ENCODE results near the gene HAAO.

The HAAO gene

DNA sequence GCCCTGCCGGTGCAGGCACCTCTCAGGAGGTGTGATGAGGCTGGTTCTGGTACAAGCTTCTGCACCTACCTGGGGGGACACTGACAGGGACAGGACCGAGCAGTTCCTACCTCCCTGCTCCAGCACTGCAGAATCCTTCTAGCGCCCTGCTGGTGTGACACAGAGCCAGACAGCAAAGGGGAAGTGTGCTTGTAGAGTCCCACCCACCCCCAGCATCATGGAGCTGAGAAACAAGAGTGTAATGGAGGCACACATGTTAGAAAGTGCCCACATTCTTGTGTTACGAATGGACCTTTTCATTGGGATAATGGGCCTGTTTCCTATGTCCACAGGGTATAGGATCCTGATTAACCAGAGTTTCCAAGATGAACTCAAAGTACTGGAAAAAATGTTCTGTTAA is 66.7 kb downstream of the HAAO start:
- Histone ChIP-seq H3K4ac (ENCODE audit: low read depth, low read length) (no peak overlapping the region), H3K79me2 (ENCODE audit: control insufficient read depth, insufficient read depth, low read length, poor library complexity) (no peaks in the 10 kb centered on the region), H3K9me3 (ENCODE audit: insufficient read depth, low read depth, low read length) (no peaks in the 10 kb centered on the region), H2BK12ac (ENCODE audit: low read length) (no peak overlapping the region), H3K18ac (ENCODE audit: low read length) (no peak overlapping the region), H3K14ac (ENCODE audit: low read length) (no peak overlapping the region), H3K27ac (ENCODE audit: low read depth, low read length) (no peak overlapping the region), H3K4me1 (ENCODE audit: control insufficient read depth in 1 of 2, insufficient read depth in 2 of 2, low read length in 2 of 2) (peaks cover 2 to 9% of the 10 kb centered on the region in 2 experiments), H2AK5ac (ENCODE audit: low read length) (no peak overlapping the region), H3K9ac (ENCODE audit: low read length) (no peak overlapping the region), H2BK120ac (ENCODE audit: insufficient read depth, low read length, poor library complexity) (no peak overlapping the region), H4K8ac (ENCODE audit: low read depth, low read length) (no peak overlapping the region), H3K4me3 (ENCODE audit: low read depth, low read length) (no peak overlapping the region), H3K4me2 (ENCODE audit: low read length) (no peak overlapping the region), H3K79me1 (ENCODE audit: low read length) (no peaks in the 10 kb centered on the region), H2BK5ac (ENCODE audit: low read depth, low read length, poor library complexity) (no peak overlapping the region), H4K12ac (ENCODE audit: low read depth, low read length) (no peak overlapping the region), H3K23ac (ENCODE audit: low read length) (no peak overlapping the region), H3K36me3 (ENCODE audit: control insufficient read depth in 1 of 2, insufficient read depth in 2 of 2, low read length in 2 of 2) (no peaks in the 10 kb centered on the region), H2AFZ (ENCODE audit: insufficient read depth, low read length, poor library complexity) (no peak overlapping the region), H4K91ac (ENCODE audit: low read depth, low read length) (no peak overlapping the region), H3K27me3 (ENCODE audit: insufficient read depth, low read length) (no peaks in the 10 kb centered on the region)
- WGBS (ENCODE audit: extremely low coverage, insufficient coverage, insufficient read length) = no CpG with 5 or more reads among the region's 4 CpGs
- DNase-seq = no peak

DNA sequence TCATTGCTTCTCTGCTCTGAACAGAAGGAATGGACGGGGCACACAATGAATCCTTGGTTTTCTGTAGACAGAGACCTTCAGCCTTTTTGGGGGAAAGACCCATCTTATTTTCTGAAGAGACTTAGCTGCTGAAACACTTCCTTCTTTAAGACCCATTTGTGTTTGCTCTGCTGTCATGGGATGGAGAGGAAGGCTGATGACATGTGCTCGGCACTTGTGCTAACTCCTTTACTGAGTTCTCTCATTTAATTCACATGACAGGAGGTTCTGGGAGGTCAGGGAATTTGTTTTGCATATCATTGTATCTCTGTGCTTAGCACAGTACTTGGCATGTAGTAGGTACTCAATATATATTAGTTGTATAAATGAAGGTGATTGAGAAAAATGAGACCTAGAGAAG is 67.5 kb downstream of the HAAO start:
- peaks cover 2 to 9% of the 10 kb centered on the region in 2 experiments for H3K4me1 ChIP-seq (ENCODE audit: control insufficient read depth in 1 of 2, insufficient read depth in 2 of 2, low read length in 2 of 2)
- H3K9me3 ChIP-seq (ENCODE audit: insufficient read depth, low read depth, low read length) = no peaks in the 10 kb centered on the region
- no peak overlapping the region for H3K4me2 ChIP-seq (ENCODE audit: low read length)
- no peaks in the 10 kb centered on the region for H3K36me3 ChIP-seq (ENCODE audit: control insufficient read depth in 1 of 2, insufficient read depth in 2 of 2, low read length in 2 of 2)
- H4K91ac ChIP-seq (ENCODE audit: low read depth, low read length) = no peak overlapping the region
- H4K12ac ChIP-seq (ENCODE audit: low read depth, low read length) = no peak overlapping the region
- no peak overlapping the region for H3K18ac ChIP-seq (ENCODE audit: low read length)
- no peak overlapping the region for H3K14ac ChIP-seq (ENCODE audit: low read length)
- H2AFZ ChIP-seq (ENCODE audit: insufficient read depth, low read length, poor library complexity) = no peak overlapping the region
- no peak overlapping the region for H3K23ac ChIP-seq (ENCODE audit: low read length)
- H3K4me3 ChIP-seq (ENCODE audit: low read depth, low read length) = no peak overlapping the region
- H2BK120ac ChIP-seq (ENCODE audit: insufficient read depth, low read length, poor library complexity) = no peak overlapping the region
- no peak overlapping the region for H3K4ac ChIP-seq (ENCODE audit: low read depth, low read length)
- H3K27ac ChIP-seq (ENCODE audit: low read depth, low read length) = no peak overlapping the region
- H2AK5ac ChIP-seq (ENCODE audit: low read length) = no peak overlapping the region
- no peak overlapping the region for H2BK5ac ChIP-seq (ENCODE audit: low read depth, low read length, poor library complexity)
- no peaks in the 10 kb centered on the region for H3K79me1 ChIP-seq (ENCODE audit: low read length)
- no CpG with 5 or more reads among the region's 2 CpGs for WGBS (ENCODE audit: extremely low coverage, insufficient coverage, insufficient read length)
- H3K9ac ChIP-seq (ENCODE audit: low read length) = no peak overlapping the region
- H3K27me3 ChIP-seq (ENCODE audit: insufficient read depth, low read length) = no peaks in the 10 kb centered on the region
- no peak for DNase-seq
- H2BK12ac ChIP-seq (ENCODE audit: low read length) = no peak overlapping the region
- no peak overlapping the region for H4K8ac ChIP-seq (ENCODE audit: low read depth, low read length)
- H3K79me2 ChIP-seq (ENCODE audit: control insufficient read depth, insufficient read depth, low read length, poor library complexity) = no peaks in the 10 kb centered on the region

DNA sequence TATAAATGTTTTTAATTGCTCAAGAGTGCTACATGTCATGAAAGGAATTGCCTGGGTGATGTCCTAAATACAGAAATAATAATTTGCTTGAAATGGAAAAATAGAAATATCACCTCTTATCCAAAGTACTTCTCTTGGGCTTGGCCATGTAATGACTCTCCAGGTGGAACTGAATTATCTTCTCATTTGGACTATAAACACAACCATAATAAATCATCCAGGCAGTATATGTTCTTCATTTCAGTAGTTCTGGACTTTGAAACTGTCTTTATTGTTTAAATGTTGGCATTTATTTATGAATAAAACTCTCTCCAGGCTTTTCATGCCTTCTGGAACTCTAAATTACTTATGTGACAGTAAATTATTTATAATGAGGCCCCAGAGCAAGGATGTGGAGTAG is 68.9 kb downstream of the HAAO start:
- no peak overlapping the region for H2AFZ ChIP-seq (ENCODE audit: insufficient read depth, low read length, poor library complexity)
- H3K14ac ChIP-seq (ENCODE audit: low read length) = no peak overlapping the region
- no peaks in the 10 kb centered on the region for H3K79me2 ChIP-seq (ENCODE audit: control insufficient read depth, insufficient read depth, low read length, poor library complexity)
- H3K9me3 ChIP-seq (ENCODE audit: insufficient read depth, low read depth, low read length) = no peaks in the 10 kb centered on the region
- H3K18ac ChIP-seq (ENCODE audit: low read length) = no peak overlapping the region
- no peaks in the 10 kb centered on the region for H3K36me3 ChIP-seq (ENCODE audit: control insufficient read depth in 1 of 2, insufficient read depth in 2 of 2, low read length in 2 of 2)
- no peak overlapping the region for H3K27ac ChIP-seq (ENCODE audit: low read depth, low read length)
- no peaks in the 10 kb centered on the region for H3K27me3 ChIP-seq (ENCODE audit: insufficient read depth, low read length)
- no peak overlapping the region for H4K8ac ChIP-seq (ENCODE audit: low read depth, low read length)
- no peak overlapping the region for H2AK5ac ChIP-seq (ENCODE audit: low read length)
- no peak overlapping the region for H4K12ac ChIP-seq (ENCODE audit: low read depth, low read length)
- no peak overlapping the region for H3K9ac ChIP-seq (ENCODE audit: low read length)
- no peaks in the 10 kb centered on the region for H3K79me1 ChIP-seq (ENCODE audit: low read length)
- no peak overlapping the region for H2BK12ac ChIP-seq (ENCODE audit: low read length)
- H3K4me3 ChIP-seq (ENCODE audit: low read depth, low read length) = no peak overlapping the region
- H2BK120ac ChIP-seq (ENCODE audit: insufficient read depth, low read length, poor library complexity) = no peak overlapping the region
- H2BK5ac ChIP-seq (ENCODE audit: low read depth, low read length, poor library complexity) = no peak overlapping the region
- H4K91ac ChIP-seq (ENCODE audit: low read depth, low read length) = no peak overlapping the region
- no peak overlapping the region for H3K4me2 ChIP-seq (ENCODE audit: low read length)
- no peak for DNase-seq
- peaks cover 2 to 9% of the 10 kb centered on the region in 2 experiments for H3K4me1 ChIP-seq (ENCODE audit: control insufficient read depth in 1 of 2, insufficient read depth in 2 of 2, low read length in 2 of 2)
- no peak overlapping the region for H3K23ac ChIP-seq (ENCODE audit: low read length)
- H3K4ac ChIP-seq (ENCODE audit: low read depth, low read length) = no peak overlapping the region

DNA sequence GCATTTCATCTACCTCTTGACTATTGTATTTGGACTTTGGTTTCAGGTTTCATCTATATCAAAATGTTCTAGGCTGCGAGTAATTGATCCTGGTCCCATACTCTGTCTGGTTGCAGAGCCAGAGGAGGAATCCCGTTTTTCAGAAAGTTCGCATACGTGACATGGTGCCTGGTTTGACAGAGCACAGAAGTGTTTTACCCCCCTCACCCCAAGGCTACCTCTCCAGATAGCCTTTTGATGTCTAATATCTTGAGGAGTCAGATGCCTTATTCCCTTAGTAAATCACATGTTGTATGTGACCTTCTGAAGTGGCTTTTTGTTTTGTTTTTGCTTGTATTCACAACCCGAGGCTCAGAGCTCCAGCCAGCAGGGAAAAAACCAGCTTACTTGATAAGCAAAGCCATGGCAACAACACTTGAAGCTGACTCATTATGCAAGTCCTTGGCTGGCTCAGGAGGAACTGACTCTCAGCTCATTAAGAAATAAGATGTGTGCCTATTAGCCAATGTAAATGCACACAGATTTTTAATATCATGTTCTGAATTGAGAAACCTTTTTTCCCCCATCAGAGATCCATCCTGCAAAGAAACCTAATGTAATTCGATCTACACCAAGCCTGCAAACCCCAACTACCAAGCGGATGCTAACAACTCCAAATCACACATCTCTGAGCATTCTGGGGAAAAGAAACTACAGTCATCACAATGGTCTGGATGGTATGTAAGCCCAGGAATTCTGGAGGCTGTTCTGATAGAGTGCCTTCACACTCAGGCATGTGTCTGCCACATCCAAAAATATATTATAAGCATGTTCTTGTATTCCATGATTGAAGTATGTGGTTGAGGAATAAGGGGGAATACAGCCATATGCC is 69.8 kb downstream of the HAAO start:
- peak; percentile 22 to 65 for DNase-seq
- no peak overlapping the region for H4K91ac ChIP-seq (ENCODE audit: low read depth, low read length)
- H2BK120ac ChIP-seq (ENCODE audit: insufficient read depth, low read length, poor library complexity) = no peak overlapping the region
- H4K8ac ChIP-seq (ENCODE audit: low read depth, low read length) = no peak overlapping the region
- H3K4ac ChIP-seq (ENCODE audit: low read depth, low read length) = no peak overlapping the region
- H3K79me2 ChIP-seq (ENCODE audit: control insufficient read depth, insufficient read depth, low read length, poor library complexity) = no peaks in the 10 kb centered on the region
- H3K14ac ChIP-seq (ENCODE audit: low read length) = no peak overlapping the region
- no peak overlapping the region for H3K18ac ChIP-seq (ENCODE audit: low read length)
- no peak overlapping the region for H2AK5ac ChIP-seq (ENCODE audit: low read length)
- H3K4me1 ChIP-seq (ENCODE audit: control insufficient read depth in 1 of 2, insufficient read depth in 2 of 2, low read length in 2 of 2) = peaks cover 2 to 9% of the 10 kb centered on the region in 2 experiments
- H2AFZ ChIP-seq (ENCODE audit: insufficient read depth, low read length, poor library complexity) = no peak overlapping the region
- no peak overlapping the region for H4K12ac ChIP-seq (ENCODE audit: low read depth, low read length)
- no peak overlapping the region for H3K4me3 ChIP-seq (ENCODE audit: low read depth, low read length)
- no peak overlapping the region for H2BK12ac ChIP-seq (ENCODE audit: low read length)
- H3K27me3 ChIP-seq (ENCODE audit: insufficient read depth, low read length) = no peaks in the 10 kb centered on the region
- H3K27ac ChIP-seq (ENCODE audit: low read depth, low read length) = no peak overlapping the region
- H3K36me3 ChIP-seq (ENCODE audit: control insufficient read depth in 1 of 2, insufficient read depth in 2 of 2, low read length in 2 of 2) = no peaks in the 10 kb centered on the region
- no peaks in the 10 kb centered on the region for H3K79me1 ChIP-seq (ENCODE audit: low read length)
- H3K9ac ChIP-seq (ENCODE audit: low read length) = no peak overlapping the region
- peak overlapping the region; percentile 21 for H3K4me2 ChIP-seq (ENCODE audit: low read length)
- no peak overlapping the region for H2BK5ac ChIP-seq (ENCODE audit: low read depth, low read length, poor library complexity)
- WGBS (ENCODE audit: extremely low coverage, insufficient coverage, insufficient read length) = no CpG with 5 or more reads among the region's 7 CpGs
- no peaks in the 10 kb centered on the region for H3K9me3 ChIP-seq (ENCODE audit: insufficient read depth, low read depth, low read length)
- no peak overlapping the region for H3K23ac ChIP-seq (ENCODE audit: low read length)

Measured in trophoblast cell (in vitro differentiated cells and primary cell).